ENCODE measurements around the gene CMTR1.

Gene CMTR1

DNA sequence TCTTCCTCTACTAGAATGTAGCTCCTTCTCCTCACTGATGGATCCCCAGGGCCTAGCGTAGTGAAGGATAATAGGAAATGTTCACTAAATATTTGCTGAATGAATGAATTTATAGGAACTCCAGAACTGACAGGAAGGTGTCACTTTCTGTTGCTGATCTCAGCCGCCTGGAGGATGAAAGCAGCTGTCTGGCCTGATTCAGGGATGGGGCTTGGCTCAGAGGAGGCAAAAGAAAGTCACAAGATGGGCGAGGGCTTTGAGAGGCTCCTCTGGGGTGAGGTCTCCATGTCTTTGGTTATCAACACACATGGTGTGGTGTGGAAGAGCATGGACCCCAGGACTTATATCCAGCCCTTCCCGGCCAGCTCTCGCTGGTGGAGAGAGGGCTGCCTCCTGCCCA is 78.2 kb downstream of the CMTR1 start:
- DNase-seq (ENCODE audit: low read depth in 2 of 2, low spot score in 1 of 2) = no peak

DNA sequence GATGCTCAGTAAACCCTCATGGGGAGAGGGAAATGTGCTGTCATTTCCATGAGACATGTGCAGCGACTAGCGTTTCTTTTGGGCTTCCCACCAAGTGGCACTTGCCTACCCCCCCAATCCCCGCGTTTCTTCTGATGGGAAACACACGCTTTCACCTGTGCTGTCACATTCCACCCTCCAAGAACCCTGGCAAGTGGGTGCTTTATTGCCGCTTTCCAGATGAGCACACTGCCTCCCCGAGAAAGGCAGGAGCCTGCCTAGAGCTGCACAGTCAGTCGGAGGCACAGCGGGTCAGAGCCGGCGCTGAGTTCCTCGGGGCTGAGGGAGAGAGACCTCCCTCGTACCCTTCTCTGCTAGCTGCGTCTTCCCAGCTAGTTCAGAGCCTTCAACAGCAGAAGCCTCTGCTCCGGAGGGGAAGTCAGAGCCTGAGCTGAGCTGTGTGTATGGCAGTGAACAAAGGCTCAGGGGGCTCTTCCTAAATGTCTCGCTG is 78.9 kb downstream of the CMTR1 start:
- DNase-seq (ENCODE audit: low read depth in 2 of 2, low spot score in 1 of 2) = no peak

DNA sequence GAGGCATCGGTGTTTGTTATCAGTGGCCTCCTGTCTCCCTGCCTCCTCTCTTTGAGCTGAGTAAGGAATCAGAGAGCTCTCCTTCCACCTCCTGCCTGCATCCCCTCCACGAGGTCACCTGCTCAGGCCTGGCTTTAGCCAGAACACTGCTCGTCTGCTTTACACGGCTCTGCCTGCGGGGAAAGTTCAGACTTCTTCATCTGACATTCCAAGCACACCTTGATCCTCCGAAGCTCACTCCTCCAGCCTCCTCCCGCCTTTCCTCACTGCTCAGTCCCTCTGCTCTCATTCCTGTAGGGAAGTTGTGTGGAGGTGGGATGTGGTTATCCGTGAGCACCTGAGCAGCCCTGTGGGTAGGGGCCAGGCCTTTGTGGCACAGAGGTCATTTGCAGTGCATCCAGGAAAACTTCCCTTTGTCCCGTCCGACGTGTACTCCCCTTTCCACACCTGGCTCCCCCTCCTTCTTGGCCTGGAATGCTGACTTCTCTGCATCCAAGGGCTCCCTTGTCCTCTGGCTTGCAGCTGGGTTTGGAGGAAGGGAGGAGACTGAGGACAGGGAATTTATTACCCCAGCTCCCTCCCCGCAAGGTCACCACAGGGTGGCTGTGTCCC is 79.5 kb downstream of the CMTR1 start:
- DNase-seq (ENCODE audit: low read depth in 2 of 2, low spot score in 1 of 2) = no peak

DNA sequence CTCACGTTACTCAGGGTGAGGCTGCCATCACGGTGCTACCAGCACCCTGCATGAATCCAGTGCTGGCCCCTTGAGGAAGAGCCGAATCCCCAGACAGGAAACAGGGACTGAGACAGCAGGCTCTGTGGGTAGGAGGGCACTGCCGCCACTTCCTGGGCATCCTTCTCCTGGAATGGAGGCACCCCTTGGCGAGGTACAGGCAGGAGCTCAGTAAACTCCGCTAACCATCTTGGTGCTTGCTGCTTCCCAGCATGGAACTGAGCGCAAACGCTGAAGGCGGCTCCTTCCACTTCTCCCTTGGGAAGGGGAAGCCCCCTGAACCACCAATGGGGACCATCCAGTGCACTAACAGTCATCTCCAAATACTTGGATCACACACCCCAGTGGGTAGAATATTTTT is 80.1 kb downstream of the CMTR1 start:
- no peak for DNase-seq (ENCODE audit: low read depth in 2 of 2, low spot score in 1 of 2)

DNA sequence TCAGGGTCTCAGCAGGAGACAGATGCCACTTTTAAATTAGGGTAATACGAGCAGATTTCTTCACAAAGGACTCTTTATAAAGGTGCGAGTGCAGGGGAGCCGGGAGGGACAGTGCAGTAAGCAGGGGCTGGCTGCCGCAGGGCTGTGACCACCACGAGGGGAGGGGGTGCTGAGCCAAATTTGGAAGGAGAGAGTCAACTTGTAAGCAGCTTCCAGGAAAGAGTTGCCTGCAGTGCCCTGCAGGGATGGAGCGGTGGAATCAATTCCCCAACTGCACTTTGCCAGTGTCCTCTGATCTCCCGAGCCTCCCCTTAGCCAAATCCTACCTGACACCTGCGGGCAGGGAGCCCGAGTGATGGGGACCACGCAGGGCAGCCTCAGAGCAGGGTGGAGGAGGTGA is 80.6 kb downstream of the CMTR1 start:
- no peak for DNase-seq (ENCODE audit: low read depth in 2 of 2, low spot score in 1 of 2)

DNA sequence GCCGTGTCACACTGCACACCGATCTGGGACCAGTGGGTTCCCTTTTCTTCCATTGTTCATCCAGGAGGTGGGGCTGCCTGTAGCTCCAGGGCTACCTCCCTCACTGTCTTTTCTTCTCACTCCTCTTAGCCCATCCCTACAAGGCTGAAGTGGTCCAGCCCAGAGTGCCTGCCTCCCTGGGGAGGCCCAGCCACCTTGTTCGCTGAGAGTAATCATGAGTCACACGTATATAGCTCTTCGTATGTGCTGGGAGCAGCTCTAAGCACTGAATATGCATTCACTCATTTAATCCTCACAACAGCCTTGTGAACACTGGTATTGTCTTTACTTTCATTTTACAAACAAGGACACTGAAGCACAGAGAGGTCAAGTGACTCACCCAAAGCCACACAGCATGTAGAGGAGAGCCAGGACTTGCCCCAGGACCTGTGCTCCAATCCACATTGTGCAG is 81.3 kb downstream of the CMTR1 start:
- no peak for DNase-seq (ENCODE audit: low read depth in 2 of 2, low spot score in 1 of 2)

DNA sequence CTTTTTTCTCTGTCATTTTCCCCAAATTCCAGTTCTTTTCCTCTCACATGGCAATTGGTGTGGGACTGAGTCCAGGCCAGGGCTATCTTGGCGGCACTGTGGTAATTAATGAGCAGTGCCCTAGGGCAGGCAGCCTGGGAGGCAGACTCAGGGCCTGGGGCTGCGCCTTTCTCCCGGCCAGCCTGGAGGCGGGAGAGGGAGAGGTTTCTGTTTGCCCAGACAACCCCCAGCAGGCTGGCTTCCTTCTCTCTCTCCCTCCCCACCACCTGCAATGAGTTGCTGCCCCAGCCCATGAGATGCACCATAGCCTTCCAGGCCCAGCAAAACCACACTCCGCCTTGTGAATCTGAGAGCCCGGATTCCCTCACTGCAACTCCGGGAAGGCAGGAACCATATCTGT is 81.8 kb downstream of the CMTR1 start:
- no peak for DNase-seq (ENCODE audit: low read depth in 2 of 2, low spot score in 1 of 2)

DNA sequence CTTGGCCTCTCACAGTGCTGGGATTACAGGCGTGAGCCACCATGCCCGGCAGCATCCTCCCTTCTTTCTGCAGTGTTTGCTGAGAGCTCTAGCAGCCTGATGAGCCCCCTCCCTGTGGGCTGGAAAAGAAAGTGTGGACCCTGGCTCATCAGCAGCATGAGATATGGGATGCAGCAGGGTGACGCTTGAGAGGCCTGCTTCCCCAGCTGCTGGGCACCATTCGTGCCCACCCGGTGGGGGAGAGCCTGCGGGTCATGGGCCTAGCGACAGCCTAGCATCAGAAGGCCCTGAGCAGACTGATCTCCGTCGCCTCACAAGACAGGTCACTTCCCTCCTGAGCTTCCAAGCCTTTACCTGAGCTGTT is 82.7 kb downstream of the CMTR1 start:
- no peak for DNase-seq (ENCODE audit: low read depth in 2 of 2, low spot score in 1 of 2)

DNA sequence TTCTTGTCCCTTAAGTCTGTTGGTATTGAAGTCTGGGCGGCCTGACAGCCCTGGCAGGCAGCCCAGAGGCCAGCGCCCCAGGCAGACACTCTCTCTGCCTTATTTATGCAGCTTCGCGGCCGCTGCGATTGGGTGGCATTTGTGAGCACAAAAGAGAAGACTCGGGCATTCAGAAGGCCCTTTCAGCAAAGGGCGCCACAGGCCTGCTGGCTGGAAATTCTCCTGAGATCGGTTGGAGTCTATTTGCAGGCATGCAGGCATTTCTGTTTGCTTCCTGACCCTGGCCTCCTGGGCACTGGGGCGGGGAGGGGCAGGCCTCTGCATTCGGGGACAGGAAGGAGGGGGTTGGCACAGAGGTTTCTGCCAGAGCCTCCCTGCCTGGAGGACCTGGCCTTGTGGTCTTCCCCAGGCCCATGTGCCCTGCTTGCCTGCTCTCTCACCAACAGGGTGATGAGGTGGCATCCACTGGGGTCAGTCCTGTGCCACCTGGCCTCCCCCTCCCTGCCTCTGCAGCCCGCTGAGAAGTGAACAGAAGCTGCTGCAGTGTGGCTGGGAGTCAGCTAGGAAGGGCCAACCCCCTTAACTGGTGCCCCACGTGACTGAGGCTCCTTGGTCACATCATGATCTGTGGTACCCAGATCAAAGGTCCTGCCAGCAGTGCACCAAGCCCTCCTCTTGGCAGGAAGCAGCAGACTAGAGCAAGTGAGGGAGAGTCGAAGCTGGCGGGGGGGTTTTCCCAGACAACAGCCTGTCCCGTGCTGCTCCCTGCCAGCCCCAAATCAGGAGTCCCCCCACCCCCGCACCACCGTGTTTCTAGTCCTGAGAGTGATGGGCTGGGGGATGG is 83.3 kb downstream of the CMTR1 start:
- peak; percentile 66 to 72 for DNase-seq (ENCODE audit: low read depth in 2 of 2, low spot score in 1 of 2)

DNA sequence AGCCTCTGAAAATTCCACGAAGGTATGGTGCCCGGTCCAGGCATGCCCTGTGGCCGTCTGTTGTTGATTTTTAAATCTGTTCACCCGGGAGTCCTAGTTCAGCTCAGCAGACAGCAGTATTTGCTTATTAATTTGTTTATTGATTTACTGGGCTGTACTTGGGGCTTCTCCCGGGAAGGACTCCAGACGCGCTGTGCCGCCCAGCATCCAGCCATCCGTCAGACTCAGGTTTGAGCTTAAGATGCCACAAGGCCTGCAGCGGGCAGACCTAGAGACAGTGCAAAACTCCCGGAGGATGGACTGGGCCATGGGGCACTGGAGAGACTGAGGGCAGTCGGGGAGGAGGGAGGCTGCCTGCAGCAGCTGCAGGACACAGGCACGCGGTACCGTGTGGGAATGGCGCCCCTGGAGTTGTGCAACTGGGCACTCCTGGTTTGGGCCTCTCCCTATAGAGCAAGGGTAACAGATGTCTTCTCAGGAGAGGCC is 83.9 kb downstream of the CMTR1 start:
- no peak for DNase-seq (ENCODE audit: low read depth in 2 of 2, low spot score in 1 of 2)

DNA sequence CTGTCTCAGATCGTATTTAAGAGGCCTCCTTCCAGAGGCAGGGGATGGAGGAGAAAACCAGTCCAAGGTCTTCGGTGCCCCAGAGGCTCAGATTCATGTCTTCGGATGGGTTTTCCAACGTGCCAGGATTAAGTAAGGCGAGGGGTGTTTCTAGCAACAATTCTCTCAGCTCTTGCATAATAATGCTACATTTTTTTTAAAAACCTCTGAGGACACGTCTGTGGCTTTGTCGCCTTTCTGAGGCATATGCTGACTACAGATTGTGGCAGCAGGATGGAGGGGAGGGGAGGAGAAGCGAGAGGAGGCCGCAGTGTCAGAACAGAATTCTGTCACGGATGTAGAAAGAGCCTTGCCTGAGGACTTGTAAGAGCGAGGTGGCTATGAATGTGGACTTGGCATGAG is 84.4 kb downstream of the CMTR1 start:
- peak in 1 of 2 donors; percentile 56 for DNase-seq (ENCODE audit: low read depth in 2 of 2, low spot score in 1 of 2)

DNA sequence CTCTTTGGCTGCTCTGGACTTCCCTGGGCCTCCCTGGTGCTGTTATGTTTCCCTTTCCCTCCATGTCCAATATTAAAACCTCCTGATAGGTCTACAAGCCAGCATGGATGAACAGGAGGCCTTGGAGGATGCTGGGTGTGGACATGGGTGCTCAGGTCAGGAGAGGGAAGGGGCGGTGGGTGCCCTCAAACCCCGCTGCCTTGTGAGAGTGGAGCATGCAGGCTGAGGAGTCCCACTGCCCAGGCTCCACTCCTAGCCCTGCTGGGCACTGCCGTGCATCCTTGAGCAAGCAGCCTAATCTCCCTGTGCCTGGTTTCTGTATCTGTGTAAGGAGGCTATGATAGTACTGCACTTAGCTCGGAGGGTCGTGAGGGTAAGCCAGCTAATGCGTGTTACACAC is 85.1 kb downstream of the CMTR1 start:
- no peak for DNase-seq (ENCODE audit: low read depth in 2 of 2, low spot score in 1 of 2)

DNA sequence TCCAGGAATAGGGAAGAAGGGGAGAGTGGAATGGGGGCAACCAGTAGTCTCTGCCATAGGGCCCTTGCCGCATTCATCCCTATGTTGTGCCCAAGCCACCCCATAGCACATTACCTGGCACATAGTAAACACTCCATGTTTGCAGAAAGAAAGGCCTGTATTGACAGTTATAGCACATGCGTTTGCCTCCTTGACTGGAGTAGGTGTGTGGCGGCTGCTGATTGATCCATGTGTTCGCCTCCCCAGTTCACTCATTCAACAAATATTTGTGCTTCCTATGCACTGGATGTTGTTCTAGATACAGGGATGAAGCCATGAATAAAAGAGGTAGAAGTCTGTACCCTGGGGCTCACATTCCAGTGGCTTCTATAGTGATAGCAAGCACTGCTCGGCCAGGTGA is 86.4 kb downstream of the CMTR1 start:
- DNase-seq (ENCODE audit: low read depth in 2 of 2, low spot score in 1 of 2) = no peak

DNA sequence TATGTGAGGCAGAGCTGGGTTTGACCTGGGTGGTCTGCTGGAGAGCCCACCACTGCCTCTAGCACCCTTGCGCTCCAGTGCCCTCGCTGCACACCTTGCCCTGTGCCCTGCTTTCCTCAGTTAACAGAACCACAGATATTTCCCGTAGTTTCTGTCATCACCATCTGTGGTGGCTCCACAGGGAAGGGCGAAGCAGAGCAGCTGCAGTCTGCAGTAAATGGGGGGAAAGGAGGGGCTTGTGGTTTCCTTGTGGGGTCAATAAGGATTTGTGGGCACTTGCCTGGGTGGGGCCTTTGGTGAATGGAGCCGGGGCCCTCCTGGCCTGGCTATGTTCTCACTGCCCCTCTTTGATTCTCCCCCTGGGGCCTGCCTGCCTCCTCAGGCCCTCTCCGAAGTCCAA is 87.9 kb downstream of the CMTR1 start:
- DNase-seq (ENCODE audit: low read depth in 2 of 2, low spot score in 1 of 2) = no peak

DNA sequence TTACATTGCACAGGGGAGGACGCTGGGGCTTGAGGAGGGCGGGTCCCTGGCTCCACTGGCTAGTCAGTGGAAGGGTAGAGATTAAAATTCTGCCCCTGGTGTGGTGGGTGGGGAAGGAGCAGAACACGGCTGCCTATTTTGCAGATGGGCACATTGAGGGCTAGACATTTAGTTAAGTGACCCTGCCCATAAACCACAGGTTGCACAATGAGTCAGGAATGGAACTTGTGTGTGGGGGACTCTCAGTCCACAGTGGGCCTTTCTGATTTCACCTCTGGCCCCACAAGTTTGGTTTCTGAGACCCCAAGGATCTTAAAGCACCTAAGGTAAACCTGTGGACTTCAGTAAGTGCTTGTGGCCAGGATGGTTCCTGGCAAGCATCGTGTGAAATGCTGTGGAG is 88.7 kb downstream of the CMTR1 start:
- no peak for DNase-seq (ENCODE audit: low read depth in 2 of 2, low spot score in 1 of 2)

DNA sequence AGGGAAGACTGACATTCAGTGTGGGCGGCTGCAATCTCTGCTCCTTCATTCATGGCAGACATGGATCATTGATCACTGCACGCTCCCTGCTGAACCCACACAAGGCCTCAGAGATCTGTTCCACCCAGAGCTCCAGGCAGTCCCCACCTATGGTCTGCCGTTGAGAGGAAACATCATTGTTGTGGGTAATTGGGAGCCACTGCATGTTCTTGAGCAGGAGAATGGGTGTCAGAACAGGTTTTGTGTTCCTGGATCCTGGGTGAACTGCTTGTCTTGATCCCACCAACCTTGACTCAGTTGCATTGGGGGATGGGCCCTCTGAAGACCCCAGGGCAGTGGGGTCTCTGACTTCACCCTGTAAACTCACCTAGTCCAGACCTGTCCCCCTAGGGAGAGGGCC is 89.8 kb downstream of the CMTR1 start:
- no peak for DNase-seq (ENCODE audit: low read depth in 2 of 2, low spot score in 1 of 2)

DNA sequence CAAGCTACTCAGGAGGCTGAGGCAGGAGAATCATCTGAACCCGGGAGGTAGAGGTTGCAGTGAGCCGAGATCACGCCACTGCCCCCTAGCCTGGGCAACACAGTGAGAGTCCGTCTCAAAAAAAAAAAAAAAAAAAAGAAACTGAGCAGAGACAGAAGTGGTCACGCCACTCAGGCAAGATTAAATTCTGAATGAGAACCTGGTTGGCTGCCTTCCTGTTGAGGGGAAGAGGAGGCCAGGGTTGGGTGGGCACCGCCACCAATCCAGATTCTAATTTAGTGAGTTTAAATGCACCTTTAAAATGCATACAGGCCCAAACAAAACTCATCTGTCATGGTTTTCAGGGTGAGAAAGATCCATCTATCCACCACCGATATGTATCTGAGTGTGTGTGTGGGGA is 90.4 kb downstream of the CMTR1 start:
- no peak for DNase-seq (ENCODE audit: low read depth in 2 of 2, low spot score in 1 of 2)

DNA sequence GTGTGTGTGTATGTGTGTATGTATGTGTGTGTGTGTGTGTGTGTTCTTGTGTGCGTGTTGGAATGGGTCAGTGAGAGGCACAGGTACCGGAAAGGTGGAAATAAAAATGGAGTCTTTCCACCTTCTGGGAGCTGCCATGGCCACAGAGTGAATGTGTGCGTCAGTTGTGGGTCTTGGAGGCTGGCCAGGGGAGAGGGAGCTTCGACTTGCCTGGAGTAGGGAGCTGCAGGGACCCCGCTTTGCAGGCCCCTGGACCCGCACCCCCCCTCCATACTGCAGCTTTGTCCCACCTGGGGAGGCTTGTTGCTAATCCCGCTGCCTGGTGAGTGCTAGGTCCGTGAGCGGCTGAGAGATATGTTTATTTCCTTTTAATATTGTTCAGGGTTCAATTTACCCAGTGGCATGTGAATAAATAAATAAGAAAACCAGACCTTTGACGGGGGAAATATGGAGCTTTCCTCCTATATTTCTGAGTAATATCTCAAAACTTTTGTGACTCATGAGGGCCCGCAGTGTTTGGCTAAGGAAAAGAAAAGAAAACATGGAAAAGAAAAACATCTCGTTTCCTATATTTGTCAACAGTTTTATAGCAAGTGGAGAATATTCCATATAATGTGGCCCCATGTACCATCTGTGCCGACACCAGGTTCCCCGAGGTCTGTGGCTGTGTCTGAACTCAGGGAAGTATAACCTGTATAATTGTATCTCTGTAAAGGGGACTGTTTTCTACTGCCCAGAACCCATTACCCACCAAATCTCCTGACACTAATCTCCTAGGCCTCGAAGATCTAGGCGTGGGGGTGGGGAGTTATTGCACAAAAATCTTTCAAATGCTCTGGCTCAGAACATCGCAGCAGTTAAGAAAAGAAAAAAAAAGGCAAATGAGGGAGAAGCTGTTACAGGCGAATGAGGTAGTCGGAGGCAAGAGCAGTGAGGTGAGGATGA is 91.3 kb downstream of the CMTR1 start:
- no peak for DNase-seq (ENCODE audit: low read depth in 2 of 2, low spot score in 1 of 2)

DNA sequence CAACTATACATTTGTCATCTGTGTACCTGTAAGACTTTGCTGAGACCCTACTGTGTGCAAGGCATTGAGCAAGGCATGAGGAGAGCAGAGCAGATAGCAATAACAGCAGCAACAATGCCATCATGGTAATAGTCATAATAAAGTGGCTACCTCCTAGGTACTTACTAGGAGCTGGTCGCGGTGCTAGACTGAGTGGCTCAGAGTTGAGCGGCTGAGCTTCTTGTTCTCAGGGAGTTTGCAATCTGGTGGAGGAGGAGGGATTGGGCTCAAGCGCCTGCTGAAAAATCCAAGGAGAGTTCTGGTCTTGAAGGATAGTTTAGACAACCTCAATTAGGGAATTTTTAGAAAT is 91.9 kb downstream of the CMTR1 start:
- DNase-seq (ENCODE audit: low read depth in 2 of 2, low spot score in 1 of 2) = no peak

DNA sequence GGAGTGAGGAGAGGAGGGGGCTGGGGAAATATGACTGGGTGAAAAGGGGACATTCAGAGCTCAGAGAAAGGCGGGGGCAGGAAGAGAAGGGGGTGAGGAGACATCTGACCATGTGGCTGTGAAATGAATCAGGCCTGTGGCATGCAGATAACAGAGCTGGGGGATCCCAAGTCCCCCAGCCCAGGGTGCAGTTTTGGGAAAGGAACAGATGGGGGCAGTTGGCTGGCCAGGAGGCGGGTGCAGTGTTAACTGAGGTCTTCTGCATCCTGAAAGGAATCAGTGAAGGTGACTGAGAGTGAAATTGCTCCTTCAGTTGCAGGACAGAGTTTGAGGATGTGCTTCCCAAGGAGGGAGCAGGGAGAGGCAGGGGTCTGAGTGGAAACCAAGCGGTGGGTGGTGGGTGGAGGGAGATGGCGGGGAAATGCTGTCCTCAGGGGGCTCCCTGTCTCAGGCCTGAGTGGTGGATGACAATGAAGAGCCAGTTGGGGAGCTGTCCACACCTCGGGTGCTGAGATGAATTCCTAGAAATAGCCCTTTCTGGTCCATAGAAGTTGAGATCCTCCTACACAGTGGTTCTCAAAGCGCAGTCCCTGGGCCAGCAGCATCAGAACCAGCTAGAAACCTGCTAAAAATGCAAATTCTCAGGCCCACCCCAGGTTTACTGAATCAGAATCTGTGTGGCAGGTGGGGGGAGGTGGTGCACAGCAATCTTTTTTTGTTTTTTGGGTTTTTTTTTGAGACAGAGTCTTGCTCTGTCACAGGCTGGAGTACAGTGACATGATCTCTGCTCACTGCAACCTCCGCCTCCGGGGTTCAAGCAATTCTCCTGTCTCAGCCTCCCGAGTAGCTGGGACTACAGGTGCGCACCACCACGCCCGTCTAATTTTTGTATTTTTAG is 92.7 kb downstream of the CMTR1 start:
- DNase-seq (ENCODE audit: low read depth in 2 of 2, low spot score in 1 of 2) = no peak

DNA sequence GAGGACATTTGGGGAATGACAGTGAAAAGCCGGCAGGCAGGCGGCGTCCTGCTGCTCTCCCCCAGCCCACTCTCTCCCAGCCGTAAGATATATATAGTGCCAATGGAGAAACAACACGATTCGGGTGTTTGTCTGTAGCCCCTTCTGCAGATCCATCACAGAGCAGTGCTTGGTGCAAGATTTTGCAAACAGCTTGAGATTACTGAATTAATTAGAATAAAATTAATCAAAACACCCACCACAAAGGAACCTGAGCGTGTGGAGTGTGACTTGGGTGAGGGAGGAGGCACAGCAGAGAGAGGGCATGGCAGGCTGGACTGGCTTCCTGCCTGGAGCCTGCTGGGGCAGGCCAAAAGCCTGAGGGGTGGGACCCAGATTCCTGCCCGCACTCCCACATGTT is 95.5 kb downstream of the CMTR1 start:
- no peak for DNase-seq (ENCODE audit: low read depth in 2 of 2, low spot score in 1 of 2)
